H9 (cell line): ENCODE data around the gene LRMDA. TPM values are rescaled to one million over a fixed set of nuclear protein-coding genes. Genes with fewer than 3 reads are reported as not detected.

Experiments used
- DNase-seq: peaks from one replicate; pipeline ENCODE4 v3.0.0-alpha.2; 2017
- H2AFZ ChIP-seq: one replicate; pipeline ENCODE4 v1.6.1; 2013; ENCODE audit warnings: mild to moderate bottlenecking, low read length, control low read depth, moderate library complexity
- H2AK5ac ChIP-seq: 2 replicates; pipeline ENCODE4 v1.6.1; 2013; ENCODE audit warnings: low read length, control low read depth, mixed read lengths; ENCODE audit not compliant: insufficient read length
- H2BK120ac ChIP-seq: one replicate; pipeline ENCODE4 v1.6.1; 2013; ENCODE audit warnings: low read depth, mild to moderate bottlenecking, low read length, control low read depth, inconsistent platforms; ENCODE audit not compliant: poor library complexity, severe bottlenecking
- H2BK12ac ChIP-seq: 2 replicates; pipeline ENCODE4 v1.6.1; 2013; ENCODE audit warnings: low read length, control low read depth, mixed read lengths, low read depth; ENCODE audit not compliant: insufficient read length
- H2BK15ac ChIP-seq: 2 replicates; pipeline ENCODE4 v1.6.1; 2013; ENCODE audit warnings: low read depth, low read length, control low read depth
- H2BK20ac ChIP-seq: one replicate; pipeline ENCODE4 v1.6.1; 2013; ENCODE audit warnings: low read depth, mild to moderate bottlenecking, low read length, control low read depth, inconsistent platforms; ENCODE audit not compliant: poor library complexity, severe bottlenecking
- H2BK5ac ChIP-seq: 2 replicates; pipeline ENCODE4 v1.6.1; 2013; ENCODE audit warnings: low read length, control low read depth, mixed read lengths; ENCODE audit not compliant: insufficient read length
- H3K14ac ChIP-seq: 2 replicates; pipeline ENCODE4 v1.6.1; 2013; ENCODE audit warnings: low read length, control low read depth; ENCODE audit not compliant: insufficient read depth
- H3K18ac ChIP-seq: 2 replicates; pipeline ENCODE4 v1.6.1; 2013; ENCODE audit warnings: low read depth, mild to moderate bottlenecking, mixed read lengths, low read length, control low read depth; ENCODE audit not compliant: insufficient read length
- H3K23ac ChIP-seq: 2 replicates; pipeline ENCODE4 v1.6.1; 2013; ENCODE audit warnings: low read length, control low read depth, mixed read lengths, low read depth; ENCODE audit not compliant: insufficient read length
- H3K23me2 ChIP-seq: 2 replicates; pipeline ENCODE4 v1.6.1; 2013; ENCODE audit warnings: low read depth, mild to moderate bottlenecking, mixed read lengths, low read length, control low read depth; ENCODE audit not compliant: insufficient read length, poor library complexity, severe bottlenecking
- H3K27ac ChIP-seq: 2 replicates; pipeline ENCODE4 v1.5.1; 2013; ENCODE audit warnings: low read length, control low read depth, mixed read lengths, low read depth; ENCODE audit not compliant: insufficient read length
- H3K27me3 ChIP-seq: 2 replicates; pipeline ENCODE4 v1.6.1; 2013; ENCODE audit warnings: low read length, control low read depth, inconsistent platforms; ENCODE audit not compliant: insufficient read depth
- H3K4ac ChIP-seq: 2 replicates; pipeline ENCODE4 v1.6.1; 2013; ENCODE audit warnings: low read depth, mild to moderate bottlenecking, control low read depth, inconsistent platforms, low read length, moderate library complexity
- H3K4me1 ChIP-seq: 2 replicates; pipeline ENCODE4 v1.6.1; 2013; ENCODE audit warnings: low read length, control low read depth, inconsistent platforms; ENCODE audit not compliant: insufficient read depth
- H3K4me2 ChIP-seq: 2 replicates; pipeline ENCODE4 v1.6.1; 2013; ENCODE audit warnings: low read length, control low read depth, mixed read lengths; ENCODE audit not compliant: insufficient read length, insufficient read depth
- H3K56ac ChIP-seq: 2 replicates; pipeline ENCODE4 v1.6.1; 2013; ENCODE audit warnings: low read depth, mild to moderate bottlenecking, mixed read lengths, low read length, control low read depth; ENCODE audit not compliant: insufficient read length
- H3K79me1 ChIP-seq: 2 replicates; pipeline ENCODE4 v1.6.1; 2013; ENCODE audit warnings: low read depth, mild to moderate bottlenecking, moderate library complexity, low read length, control low read depth, inconsistent platforms; ENCODE audit not compliant: insufficient read depth, poor library complexity, severe bottlenecking
- H3K79me2 ChIP-seq: 2 replicates; pipeline ENCODE4 v1.6.1; 2013; ENCODE audit warnings: low read length, control low read depth, inconsistent platforms; ENCODE audit not compliant: insufficient read depth
- H3K9ac ChIP-seq: 2 replicates; pipeline ENCODE4 v1.6.1; 2013; ENCODE audit warnings: low read length, control low read depth, mixed read lengths; ENCODE audit not compliant: insufficient read length; ENCODE audit errors: extremely low read depth
- H3K9me3 ChIP-seq: one replicate; pipeline ENCODE4 v1.6.1; 2013; ENCODE audit warnings: low read depth, low read length, inconsistent platforms; ENCODE audit not compliant: control insufficient read depth
- H3T11ph ChIP-seq: one replicate; pipeline ENCODE4 v1.6.1; 2013; ENCODE audit warnings: mild to moderate bottlenecking, low read length, control low read depth, inconsistent platforms
- H4K20me1 ChIP-seq: one replicate; pipeline ENCODE4 v1.6.1; 2013; ENCODE audit not compliant: control insufficient read depth, insufficient read length, insufficient read depth
- H4K5ac ChIP-seq: 2 replicates; pipeline ENCODE4 v1.6.1; 2013; ENCODE audit warnings: low read depth, mild to moderate bottlenecking, mixed read lengths, low read length, control low read depth; ENCODE audit not compliant: insufficient read length
- H4K8ac ChIP-seq: replicated peaks from 2 replicates; pipeline ENCODE4 v1.6.1; 2013; ENCODE audit warnings: low read length, control low read depth, mixed read lengths, low read depth; ENCODE audit not compliant: insufficient read length
- H4K91ac ChIP-seq: 2 replicates; pipeline ENCODE4 v1.6.1; 2013; ENCODE audit warnings: low read depth, mild to moderate bottlenecking, moderate library complexity, mixed read lengths, low read length, control low read depth; ENCODE audit not compliant: insufficient read length
- H3K27ac Mint-ChIP-seq, 3 experiments: 2 replicates in 2 of 3; 3 replicates in 1 of 3; pipeline ENCODE4 v1.8.0; 2020 to 2021; ENCODE audit warnings: mixed read lengths in 3 of 3, mild to moderate bottlenecking in 1 of 3, moderate library complexity in 1 of 3
- H3K27me3 Mint-ChIP-seq: 2 replicates; pipeline ENCODE4 v1.8.0; 2021; ENCODE audit warnings: low read depth, mild to moderate bottlenecking, moderate library complexity, mixed read lengths
- H3K36me3 Mint-ChIP-seq, 3 experiments: 2 replicates in 2 of 3; 3 replicates in 1 of 3; pipeline ENCODE4 v1.8.0; 2020 to 2021; ENCODE audit warnings: low read depth in 3 of 3, mixed read lengths in 3 of 3; ENCODE audit not compliant: insufficient read depth in 1 of 3
- H3K4me1 Mint-ChIP-seq, 2 experiments: 2 replicates each; pipeline ENCODE4 v1.8.0; 2020; ENCODE audit warnings: mixed read lengths in 2 of 2
- H3K4me3 Mint-ChIP-seq, 2 experiments: 2 replicates in 1 of 2; 3 replicates in 1 of 2; pipeline ENCODE4 v1.8.0; 2020 to 2021; ENCODE audit warnings: mild to moderate bottlenecking in 2 of 2, mixed read lengths in 2 of 2, moderate library complexity in 1 of 2
- H3K9me3 Mint-ChIP-seq, 2 experiments: 2 replicates in 1 of 2; 3 replicates in 1 of 2; pipeline ENCODE4 v1.8.0; 2020; ENCODE audit warnings: mild to moderate bottlenecking in 2 of 2, mixed read lengths in 2 of 2, moderate library complexity in 1 of 2
- WGBS: extraction: QIAGEN DNeasy Blood & Tissue Kit; methylation state at CpG from one replicate; pipeline ENCODE4 v1.1.7; 2013; ENCODE audit warnings: missing lambda C conversion rate, low lambda C conversion rate, mixed read lengths; ENCODE audit not compliant: insufficient read length; ENCODE audit errors: extremely low coverage; 5-methylcytosine and 5-hydroxymethylcytosine counted together
- total RNA-seq: library from RNA; stranded (reverse); gene quantifications from 2 replicates; pipeline ENCODE4 v1.2.1, GENCODE V29; 2021
- TF ChIP-seq, protein P1 (sequence below): fragments of 200-600 bp; sonication (generic); conservative IDR thresholded peaks from 3 replicates; pipeline ENCODE4 v1.8.0; 2021; ENCODE audit warnings: antibody characterized with exemption, mild to moderate bottlenecking

The LRMDA gene
- total RNA-seq, 1 experiment from 2014 or later: 1.8 TPM

DNA sequence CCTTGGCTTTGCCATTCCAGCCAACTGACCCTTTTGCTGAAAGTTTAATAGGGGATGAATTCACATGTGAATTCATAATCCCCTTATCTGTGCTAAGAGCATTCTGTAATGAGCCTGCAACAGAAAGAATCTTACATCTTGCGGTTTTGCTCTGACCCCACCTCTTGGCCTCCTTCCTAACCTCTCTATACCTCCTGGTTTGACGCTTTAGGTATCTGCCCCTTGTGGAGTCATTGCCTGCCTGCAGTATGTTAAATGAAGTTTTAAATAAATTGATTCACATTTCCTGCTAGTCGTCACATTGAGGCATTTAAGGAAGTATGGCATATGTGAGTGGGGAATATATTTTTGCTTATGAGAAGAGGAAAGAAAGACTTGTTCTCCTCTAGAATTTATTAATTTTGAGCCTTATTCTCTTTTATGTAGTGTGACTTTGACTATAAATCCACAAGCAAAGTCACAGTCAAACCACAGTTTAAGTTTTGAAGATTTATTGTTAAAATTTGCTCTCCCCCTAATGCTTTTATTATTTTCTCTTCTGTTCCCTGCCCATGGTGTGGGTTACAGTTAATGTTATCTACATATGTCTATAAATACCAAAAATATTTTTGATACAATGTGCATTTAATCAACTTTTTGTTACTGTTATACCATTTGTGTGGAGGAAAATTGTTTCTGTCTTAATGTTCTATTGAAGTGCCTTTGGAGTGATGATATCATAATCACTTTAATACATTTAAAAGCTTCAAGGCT, 60.9 kb downstream of the LRMDA start:
- Histone ChIP-seq H4K20me1 (no peaks in the 10 kb centered on the region), H4K8ac (no peak overlapping the region), H3K18ac (no peak overlapping the region), H3K23ac (no peak overlapping the region), H2AFZ (no peak overlapping the region), H3K79me2 (no peaks in the 10 kb centered on the region), H3K4ac (no peak overlapping the region), H3K9ac (no peak overlapping the region), H3K27me3 (no peaks in the 10 kb centered on the region; the same call in 1 of the 2 replicates), H2BK15ac (no peak overlapping the region), H3K9me3 (no peaks in the 10 kb centered on the region), H3K4me1 (no peaks in the 10 kb centered on the region), H2AK5ac (no peak overlapping the region), H2BK12ac (no peak overlapping the region), H3T11ph (no peak overlapping the region), H3K27ac (no peak overlapping the region), H2BK20ac (no peak overlapping the region), H2BK120ac (no peak overlapping the region), H3K79me1 (no peaks in the 10 kb centered on the region), H3K4me2 (no peak overlapping the region), H3K23me2 (no peaks in the 10 kb centered on the region), H4K5ac (no peak overlapping the region), H3K56ac (no peak overlapping the region), H4K91ac (no peak overlapping the region), H2BK5ac (no peak overlapping the region), H3K14ac (no peak overlapping the region)
- no peak overlapping the region for H3K27ac Mint-ChIP-seq
- peaks cover 21% of the 10 kb centered on the region for H3K27me3 Mint-ChIP-seq
- no peak for DNase-seq
- WGBS: no CpG with 5 or more reads among the region's 3 CpGs
- no peak overlapping the region for H3K4me3 Mint-ChIP-seq
- H3K4me1 Mint-ChIP-seq: no peaks in the 10 kb centered on the region
- H3K9me3 Mint-ChIP-seq: no peaks in the 10 kb centered on the region; a peak in 1 of 5 replicates
- H3K36me3 Mint-ChIP-seq: no peaks in the 10 kb centered on the region
- TF ChIP-seq, protein P1, sequence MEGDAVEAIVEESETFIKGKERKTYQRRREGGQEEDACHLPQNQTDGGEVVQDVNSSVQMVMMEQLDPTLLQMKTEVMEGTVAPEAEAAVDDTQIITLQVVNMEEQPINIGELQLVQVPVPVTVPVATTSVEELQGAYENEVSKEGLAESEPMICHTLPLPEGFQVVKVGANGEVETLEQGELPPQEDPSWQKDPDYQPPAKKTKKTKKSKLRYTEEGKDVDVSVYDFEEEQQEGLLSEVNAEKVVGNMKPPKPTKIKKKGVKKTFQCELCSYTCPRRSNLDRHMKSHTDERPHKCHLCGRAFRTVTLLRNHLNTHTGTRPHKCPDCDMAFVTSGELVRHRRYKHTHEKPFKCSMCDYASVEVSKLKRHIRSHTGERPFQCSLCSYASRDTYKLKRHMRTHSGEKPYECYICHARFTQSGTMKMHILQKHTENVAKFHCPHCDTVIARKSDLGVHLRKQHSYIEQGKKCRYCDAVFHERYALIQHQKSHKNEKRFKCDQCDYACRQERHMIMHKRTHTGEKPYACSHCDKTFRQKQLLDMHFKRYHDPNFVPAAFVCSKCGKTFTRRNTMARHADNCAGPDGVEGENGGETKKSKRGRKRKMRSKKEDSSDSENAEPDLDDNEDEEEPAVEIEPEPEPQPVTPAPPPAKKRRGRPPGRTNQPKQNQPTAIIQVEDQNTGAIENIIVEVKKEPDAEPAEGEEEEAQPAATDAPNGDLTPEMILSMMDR: peak; percentile 27; the same call in 2 of the 3 replicates
